ENCODE results near the gene ZNF827.

ZNF827 gene

GRCh38 chr4:145830699-145831098, 107.9 kb downstream of the ZNF827 start:
- Histone ChIP-seq H3K4me3 (ENCODE audit: insufficient read depth, low read depth, low read length, poor library complexity, severe bottlenecking) (no peak overlapping the region), H3K27ac (ENCODE audit: insufficient read depth, low read length, poor library complexity, severe bottlenecking) (no peak overlapping the region), H3K4me1 (ENCODE audit: control insufficient read depth, insufficient read depth, low read length, poor library complexity, severe bottlenecking) (peaks cover 10% of the 10 kb centered on the region), H3K9me3 (ENCODE audit: control insufficient read depth, low read length) (no peaks in the 10 kb centered on the region), H3K36me3 (ENCODE audit: control insufficient read depth, insufficient read depth, low read length) (no peaks in the 10 kb centered on the region), H3K27me3 (replicated peaks; ENCODE audit: control insufficient read depth, insufficient read depth, low read length, poor library complexity, severe bottlenecking) (no peaks in the 10 kb centered on the region)
- DNase-seq: no peak

- no peaks in the 10 kb centered on the region for H3K36me3 ChIP-seq (ENCODE audit: control insufficient read depth, insufficient read depth, low read length)
- peaks cover 10% of the 10 kb centered on the region for H3K4me1 ChIP-seq (ENCODE audit: control insufficient read depth, insufficient read depth, low read length, poor library complexity, severe bottlenecking)
- no peak for DNase-seq
- no peak overlapping the region for H3K27ac ChIP-seq (ENCODE audit: insufficient read depth, low read length, poor library complexity, severe bottlenecking)
- no peaks in the 10 kb centered on the region for H3K27me3 ChIP-seq (replicated peaks; ENCODE audit: control insufficient read depth, insufficient read depth, low read length, poor library complexity, severe bottlenecking)
- no peaks in the 10 kb centered on the region for H3K9me3 ChIP-seq (ENCODE audit: control insufficient read depth, low read length)
- H3K4me3 ChIP-seq (ENCODE audit: insufficient read depth, low read depth, low read length, poor library complexity, severe bottlenecking): no peak overlapping the region
Measured at GRCh38 chr4:145829629-145830395, 108.8 kb downstream of the ZNF827 start.

GRCh38 chr4:145828802-145829485, 109.7 kb downstream of the ZNF827 start:
- Histone ChIP-seq H3K27ac (ENCODE audit: insufficient read depth, low read length, poor library complexity, severe bottlenecking) (no peak overlapping the region), H3K9me3 (ENCODE audit: control insufficient read depth, low read length) (no peaks in the 10 kb centered on the region), H3K36me3 (ENCODE audit: control insufficient read depth, insufficient read depth, low read length) (no peaks in the 10 kb centered on the region), H3K4me1 (ENCODE audit: control insufficient read depth, insufficient read depth, low read length, poor library complexity, severe bottlenecking) (peaks cover 10% of the 10 kb centered on the region), H3K4me3 (ENCODE audit: insufficient read depth, low read depth, low read length, poor library complexity, severe bottlenecking) (no peak overlapping the region), H3K27me3 (replicated peaks; ENCODE audit: control insufficient read depth, insufficient read depth, low read length, poor library complexity, severe bottlenecking) (no peaks in the 10 kb centered on the region)
- DNase-seq: no peak

- Histone ChIP-seq H3K27me3 (replicated peaks; ENCODE audit: control insufficient read depth, insufficient read depth, low read length, poor library complexity, severe bottlenecking) (no peaks in the 10 kb centered on the region), H3K36me3 (ENCODE audit: control insufficient read depth, insufficient read depth, low read length) (no peaks in the 10 kb centered on the region), H3K4me1 (ENCODE audit: control insufficient read depth, insufficient read depth, low read length, poor library complexity, severe bottlenecking) (peaks cover 10% of the 10 kb centered on the region), H3K27ac (ENCODE audit: insufficient read depth, low read length, poor library complexity, severe bottlenecking) (no peak overlapping the region), H3K9me3 (ENCODE audit: control insufficient read depth, low read length) (no peaks in the 10 kb centered on the region), H3K4me3 (ENCODE audit: insufficient read depth, low read depth, low read length, poor library complexity, severe bottlenecking) (no peak overlapping the region)
- no peak for DNase-seq
Measured at GRCh38 chr4:145827885-145828284, 110.7 kb downstream of the ZNF827 start.

GRCh38 chr4:145825255-145825654, 113.4 kb downstream of the ZNF827 start:
- H3K9me3 ChIP-seq (ENCODE audit: control insufficient read depth, low read length): no peaks in the 10 kb centered on the region
- H3K4me3 ChIP-seq (ENCODE audit: insufficient read depth, low read depth, low read length, poor library complexity, severe bottlenecking): no peak overlapping the region
- no peaks in the 10 kb centered on the region for H3K27me3 ChIP-seq (replicated peaks; ENCODE audit: control insufficient read depth, insufficient read depth, low read length, poor library complexity, severe bottlenecking)
- H3K27ac ChIP-seq (ENCODE audit: insufficient read depth, low read length, poor library complexity, severe bottlenecking): no peak overlapping the region
- DNase-seq: no peak
- peaks cover 9% of the 10 kb centered on the region for H3K4me1 ChIP-seq (ENCODE audit: control insufficient read depth, insufficient read depth, low read length, poor library complexity, severe bottlenecking)
- no peaks in the 10 kb centered on the region for H3K36me3 ChIP-seq (ENCODE audit: control insufficient read depth, insufficient read depth, low read length)

- Histone ChIP-seq H3K9me3 (ENCODE audit: control insufficient read depth, low read length) (no peaks in the 10 kb centered on the region), H3K36me3 (ENCODE audit: control insufficient read depth, insufficient read depth, low read length) (no peaks in the 10 kb centered on the region), H3K27ac (ENCODE audit: insufficient read depth, low read length, poor library complexity, severe bottlenecking) (no peak overlapping the region), H3K4me1 (ENCODE audit: control insufficient read depth, insufficient read depth, low read length, poor library complexity, severe bottlenecking) (peaks cover 1% of the 10 kb centered on the region), H3K27me3 (replicated peaks; ENCODE audit: control insufficient read depth, insufficient read depth, low read length, poor library complexity, severe bottlenecking) (no peaks in the 10 kb centered on the region), H3K4me3 (ENCODE audit: insufficient read depth, low read depth, low read length, poor library complexity, severe bottlenecking) (no peak overlapping the region)
- no peak for DNase-seq
Measured at GRCh38 chr4:145824463-145824862, 114.2 kb downstream of the ZNF827 start.

- Histone ChIP-seq H3K36me3 (ENCODE audit: control insufficient read depth, insufficient read depth, low read length) (no peaks in the 10 kb centered on the region), H3K27ac (ENCODE audit: insufficient read depth, low read length, poor library complexity, severe bottlenecking) (no peak overlapping the region), H3K4me3 (ENCODE audit: insufficient read depth, low read depth, low read length, poor library complexity, severe bottlenecking) (no peak overlapping the region), H3K27me3 (replicated peaks; ENCODE audit: control insufficient read depth, insufficient read depth, low read length, poor library complexity, severe bottlenecking) (no peaks in the 10 kb centered on the region), H3K4me1 (ENCODE audit: control insufficient read depth, insufficient read depth, low read length, poor library complexity, severe bottlenecking) (no peaks in the 10 kb centered on the region), H3K9me3 (ENCODE audit: control insufficient read depth, low read length) (no peaks in the 10 kb centered on the region)
- no peak for DNase-seq
Measured at GRCh38 chr4:145823743-145824142, 114.9 kb downstream of the ZNF827 start.

- H3K36me3 ChIP-seq (ENCODE audit: control insufficient read depth, insufficient read depth, low read length): no peaks in the 10 kb centered on the region
- DNase-seq: no peak
- H3K9me3 ChIP-seq (ENCODE audit: control insufficient read depth, low read length): no peaks in the 10 kb centered on the region
- H3K27me3 ChIP-seq (replicated peaks; ENCODE audit: control insufficient read depth, insufficient read depth, low read length, poor library complexity, severe bottlenecking): no peaks in the 10 kb centered on the region
- H3K27ac ChIP-seq (ENCODE audit: insufficient read depth, low read length, poor library complexity, severe bottlenecking): no peak overlapping the region
- H3K4me3 ChIP-seq (ENCODE audit: insufficient read depth, low read depth, low read length, poor library complexity, severe bottlenecking): no peak overlapping the region
- H3K4me1 ChIP-seq (ENCODE audit: control insufficient read depth, insufficient read depth, low read length, poor library complexity, severe bottlenecking): no peaks in the 10 kb centered on the region
Measured at GRCh38 chr4:145822581-145822980, 116.0 kb downstream of the ZNF827 start.

- Histone ChIP-seq H3K4me1 (ENCODE audit: control insufficient read depth, insufficient read depth, low read length, poor library complexity, severe bottlenecking) (no peaks in the 10 kb centered on the region), H3K9me3 (ENCODE audit: control insufficient read depth, low read length) (no peaks in the 10 kb centered on the region), H3K4me3 (ENCODE audit: insufficient read depth, low read depth, low read length, poor library complexity, severe bottlenecking) (no peak overlapping the region), H3K27me3 (replicated peaks; ENCODE audit: control insufficient read depth, insufficient read depth, low read length, poor library complexity, severe bottlenecking) (no peaks in the 10 kb centered on the region), H3K27ac (ENCODE audit: insufficient read depth, low read length, poor library complexity, severe bottlenecking) (no peak overlapping the region), H3K36me3 (ENCODE audit: control insufficient read depth, insufficient read depth, low read length) (no peaks in the 10 kb centered on the region)
- no peak for DNase-seq
Measured at GRCh38 chr4:145822181-145822580, 116.4 kb downstream of the ZNF827 start.

GRCh38 chr4:145821766-145822165, 116.9 kb downstream of the ZNF827 start:
- Histone ChIP-seq H3K36me3 (ENCODE audit: control insufficient read depth, insufficient read depth, low read length) (no peaks in the 10 kb centered on the region), H3K27ac (ENCODE audit: insufficient read depth, low read length, poor library complexity, severe bottlenecking) (no peak overlapping the region), H3K27me3 (replicated peaks; ENCODE audit: control insufficient read depth, insufficient read depth, low read length, poor library complexity, severe bottlenecking) (no peaks in the 10 kb centered on the region), H3K4me1 (ENCODE audit: control insufficient read depth, insufficient read depth, low read length, poor library complexity, severe bottlenecking) (no peaks in the 10 kb centered on the region), H3K4me3 (ENCODE audit: insufficient read depth, low read depth, low read length, poor library complexity, severe bottlenecking) (no peak overlapping the region), H3K9me3 (ENCODE audit: control insufficient read depth, low read length) (no peaks in the 10 kb centered on the region)
- DNase-seq: no peak
